SU-DHL-6 (cell line): ENCODE measurements around the gene OASL.

ENCODE experiments used
- CTCF ChIP-seq: fragments of 200-600 bp; sonication (generic); IDR thresholded peaks from one replicate; pipeline ENCODE4 v1.5.1; 2017; ENCODE audit warnings: antibody characterized with exemption, mild to moderate bottlenecking, low read length, moderate library complexity; ENCODE audit not compliant: insufficient read depth, poor library complexity, severe bottlenecking
- EZH2phosphoT487 ChIP-seq: fragments of 200-600 bp; sonication (generic), shearing (Covaris generic); conservative IDR thresholded peaks from 2 replicates; pipeline ENCODE4 v1.6.1; 2018; ENCODE audit warnings: mild to moderate bottlenecking, antibody characterized with exemption, low read length, moderate library complexity, mixed read lengths

- no peak for TF ChIP-seq CTCF
- TF ChIP-seq EZH2phosphoT487, result no peak
Observed at GRCh38 chr12:121064116-121064515, 25.1 kb upstream of the OASL start.
